Suprapubic skin (tissue), 4 donors: ENCODE results near the gene FUZ. TPM values are rescaled to one million over a fixed set of nuclear protein-coding genes. Genes with fewer than 3 reads are reported as not detected.

Experiments
- DNase-seq, 2 donors: peaks; one replicate each; pipeline ENCODE4 v3.0.0-alpha.2; 2019; ENCODE audit warnings: low spot score in 2 of 2
- H3K27ac ChIP-seq: fragments of 200-600 bp; sonication (generic); one replicate; pipeline ENCODE4 v1.5.1; 2019
- H3K27me3 ChIP-seq: fragments of 200-600 bp; sonication (generic); one replicate; pipeline ENCODE4 v1.5.1; 2019
- H3K36me3 ChIP-seq: fragments of 200-600 bp; sonication (generic); one replicate; pipeline ENCODE4 v1.5.1; 2019
- H3K4me1 ChIP-seq: fragments of 200-600 bp; sonication (generic); one replicate; pipeline ENCODE4 v1.5.1; 2019
- H3K4me3 ChIP-seq: fragments of 200-600 bp; sonication (generic); one replicate; pipeline ENCODE4 v1.5.1; 2019; ENCODE audit warnings: mild to moderate bottlenecking
- H3K9me3 ChIP-seq: fragments of 200-600 bp; sonication (generic); one replicate; pipeline ENCODE4 v1.5.1; 2019
- EP300 ChIP-seq: sonication (generic); formaldehyde crosslinking; IDR thresholded peaks from one replicate; pipeline ENCODE4 v1.6.1; 2017; ENCODE audit warnings: antibody characterized with exemption
- POLR2A ChIP-seq, 2 donors: fragments of 450-650 bp; IDR thresholded peaks; one replicate each; pipeline ENCODE4 v1.6.1; 2017; ENCODE audit warnings: antibody characterized with exemption in 2 of 2, mild to moderate bottlenecking in 2 of 2, moderate library complexity in 2 of 2
- POLR2AphosphoS5 ChIP-seq, 3 donors: sonication (generic); formaldehyde crosslinking; IDR thresholded peaks; one replicate each; pipeline ENCODE4 v1.6.1; 2017; ENCODE audit warnings: antibody characterized with exemption in 3 of 3
- WGBS: methylation state at CpG from one replicate; pipeline ENCODE4 v1.1.5; 2018; 5-methylcytosine and 5-hydroxymethylcytosine counted together
- total RNA-seq, 4 donors: library from RNA; depleted of rRNA; stranded (reverse); fragments of >200 nt; gene quantifications; one replicate each; pipeline ENCODE4 v1.1.0, GENCODE V29; 2016
- TF ChIP-seq, protein P1 (sequence below), 2 donors: fragments of 200-600 bp in 1 of 2; fragments of 450-650 bp in 1 of 2; sonication (generic) in 1 of 2; IDR thresholded peaks; one replicate each; pipeline ENCODE4 v1.5.1; 2016 to 2019; ENCODE audit warnings: antibody characterized with exemption in 2 of 2, mild to moderate bottlenecking in 1 of 2, moderate library complexity in 1 of 2

The FUZ gene
- total RNA-seq, 4 donors from 2014 or later = 9.4 to 24.2 (median 14.4) TPM

DNA sequence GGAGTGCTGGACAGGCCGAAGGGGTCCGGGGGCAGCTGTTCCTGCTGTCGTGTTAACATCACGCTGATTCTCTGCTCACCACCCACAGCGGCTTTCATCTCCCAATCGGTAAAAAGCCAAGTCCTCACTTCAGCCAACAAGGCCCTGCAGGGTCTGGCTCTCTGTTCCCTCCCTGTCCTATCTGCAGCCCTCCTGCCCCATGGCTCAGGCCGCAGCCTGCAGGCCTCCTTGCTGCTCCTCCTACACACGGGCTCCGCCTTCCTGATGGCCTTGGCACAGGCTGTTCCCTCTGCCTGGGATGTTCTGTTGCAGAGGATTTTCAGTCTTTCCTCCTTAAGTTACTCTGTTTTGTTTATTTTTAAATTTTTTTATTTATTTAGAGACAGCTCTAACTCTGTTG is 22.2 kb downstream of the FUZ start:
- peaks cover 18% of the 10 kb centered on the region for H3K4me1 ChIP-seq
- H3K4me3 ChIP-seq = no peak overlapping the region
- 64% methylated on average over 8 of the region's 9 CpGs for WGBS
- H3K27ac ChIP-seq = no peak overlapping the region
- H3K36me3 ChIP-seq = peaks cover 83% of the 10 kb centered on the region
- TF ChIP-seq, protein P1, sequence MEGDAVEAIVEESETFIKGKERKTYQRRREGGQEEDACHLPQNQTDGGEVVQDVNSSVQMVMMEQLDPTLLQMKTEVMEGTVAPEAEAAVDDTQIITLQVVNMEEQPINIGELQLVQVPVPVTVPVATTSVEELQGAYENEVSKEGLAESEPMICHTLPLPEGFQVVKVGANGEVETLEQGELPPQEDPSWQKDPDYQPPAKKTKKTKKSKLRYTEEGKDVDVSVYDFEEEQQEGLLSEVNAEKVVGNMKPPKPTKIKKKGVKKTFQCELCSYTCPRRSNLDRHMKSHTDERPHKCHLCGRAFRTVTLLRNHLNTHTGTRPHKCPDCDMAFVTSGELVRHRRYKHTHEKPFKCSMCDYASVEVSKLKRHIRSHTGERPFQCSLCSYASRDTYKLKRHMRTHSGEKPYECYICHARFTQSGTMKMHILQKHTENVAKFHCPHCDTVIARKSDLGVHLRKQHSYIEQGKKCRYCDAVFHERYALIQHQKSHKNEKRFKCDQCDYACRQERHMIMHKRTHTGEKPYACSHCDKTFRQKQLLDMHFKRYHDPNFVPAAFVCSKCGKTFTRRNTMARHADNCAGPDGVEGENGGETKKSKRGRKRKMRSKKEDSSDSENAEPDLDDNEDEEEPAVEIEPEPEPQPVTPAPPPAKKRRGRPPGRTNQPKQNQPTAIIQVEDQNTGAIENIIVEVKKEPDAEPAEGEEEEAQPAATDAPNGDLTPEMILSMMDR (IDR thresholded peaks at IDR 0.05) = no peak
- TF ChIP-seq POLR2A (IDR thresholded peaks at IDR 0.05) (no peak), POLR2AphosphoS5 (IDR thresholded peaks at IDR 0.05) (no peak), EP300 (no peak)
- DNase-seq = no peak
- no peaks in the 10 kb centered on the region for H3K27me3 ChIP-seq
- no peaks in the 10 kb centered on the region for H3K9me3 ChIP-seq

DNA sequence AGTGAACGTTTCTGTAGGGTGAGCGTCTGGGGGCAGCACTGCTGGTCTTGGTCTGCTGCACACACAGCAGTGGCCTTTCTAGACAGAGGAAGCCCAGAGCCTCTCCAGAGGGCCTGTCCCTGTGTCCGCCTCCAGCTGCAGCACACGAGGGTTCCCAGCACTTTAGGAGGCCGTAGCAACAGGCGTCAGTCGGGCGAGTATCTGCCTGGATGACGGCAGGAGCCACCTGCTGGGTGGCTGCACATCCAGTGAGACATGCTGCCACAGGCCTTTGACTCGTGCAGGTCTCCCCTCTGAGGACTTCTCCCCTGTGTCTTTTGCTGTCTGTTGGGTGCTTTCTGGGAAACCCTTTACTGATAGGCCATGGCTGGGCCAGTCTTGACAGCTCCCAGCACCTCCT is 24.2 kb downstream of the FUZ start:
- Histone ChIP-seq H3K27ac (no peak overlapping the region), H3K27me3 (no peaks in the 10 kb centered on the region), H3K9me3 (no peaks in the 10 kb centered on the region), H3K4me1 (peaks cover 18% of the 10 kb centered on the region), H3K4me3 (no peak overlapping the region), H3K36me3 (peaks cover 80% of the 10 kb centered on the region)
- no peak for DNase-seq
- WGBS = 72% methylated on average over 10 of the region's 10 CpGs
- TF ChIP-seq EP300 = no peak
- no peak for TF ChIP-seq POLR2AphosphoS5 (IDR thresholded peaks at IDR 0.05)

DNA sequence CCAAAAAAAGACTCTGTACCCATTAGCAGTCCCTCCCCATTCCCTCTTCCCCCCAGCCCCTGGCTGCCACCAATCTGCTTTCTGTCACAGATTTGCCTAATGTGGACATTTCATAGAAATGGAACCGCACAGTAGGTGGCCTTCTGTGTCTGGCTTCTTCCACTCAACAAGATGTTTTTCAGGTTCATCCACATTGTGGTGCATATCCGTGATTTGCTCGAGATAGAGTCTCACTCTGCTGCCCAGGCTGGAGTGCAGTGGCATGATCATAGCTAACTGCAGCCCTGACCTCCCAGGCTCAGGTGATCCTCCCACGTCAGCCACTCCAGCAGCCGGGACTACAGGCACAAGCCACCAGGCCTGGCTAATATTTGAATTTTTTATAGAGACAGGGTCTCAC is 25.3 kb downstream of the FUZ start:
- Histone ChIP-seq H3K27me3 (no peaks in the 10 kb centered on the region), H3K9me3 (no peaks in the 10 kb centered on the region), H3K27ac (no peak overlapping the region), H3K36me3 (peaks cover 80% of the 10 kb centered on the region), H3K4me1 (peaks cover 18% of the 10 kb centered on the region), H3K4me3 (no peak overlapping the region)
- 80% methylated on average over 5 of the region's 5 CpGs for WGBS
- no peak for DNase-seq
- TF ChIP-seq POLR2AphosphoS5 (IDR thresholded peaks at IDR 0.05) = no peak
- TF ChIP-seq EP300 = no peak
- TF ChIP-seq POLR2A (IDR thresholded peaks at IDR 0.05) = no peak
- TF ChIP-seq, protein P1 (IDR thresholded peaks at IDR 0.05) = no peak

DNA sequence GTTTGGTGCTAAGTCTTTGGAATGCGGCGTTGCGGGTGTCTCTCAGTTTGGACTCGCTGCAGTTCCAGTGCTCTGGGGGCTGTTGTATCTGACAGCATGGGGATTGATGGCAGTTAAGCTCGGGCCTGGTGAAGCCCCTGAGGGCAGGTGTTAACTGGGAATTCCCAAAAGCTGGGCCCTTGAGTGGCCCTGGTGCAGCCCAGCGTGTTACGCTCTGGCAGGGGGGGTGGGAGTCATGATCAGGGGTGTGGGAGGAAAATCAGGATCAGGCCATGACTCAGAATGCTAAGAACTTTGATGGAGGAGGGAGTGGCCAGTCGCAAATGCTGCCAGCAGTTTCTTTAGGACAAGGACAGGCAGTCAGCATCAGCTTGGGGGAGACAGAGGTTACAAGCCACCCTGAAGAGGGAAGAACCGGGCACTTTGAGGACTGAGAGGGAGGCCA is 26.7 kb downstream of the FUZ start:
- H3K27ac ChIP-seq = peak overlapping the region; percentile 24
- TF ChIP-seq EP300 (no peak), POLR2AphosphoS5 (IDR thresholded peaks at IDR 0.05) (no peak), POLR2A (IDR thresholded peaks at IDR 0.05) (no peak)
- TF ChIP-seq, protein P1 (IDR thresholded peaks at IDR 0.05) = no peak

DNA sequence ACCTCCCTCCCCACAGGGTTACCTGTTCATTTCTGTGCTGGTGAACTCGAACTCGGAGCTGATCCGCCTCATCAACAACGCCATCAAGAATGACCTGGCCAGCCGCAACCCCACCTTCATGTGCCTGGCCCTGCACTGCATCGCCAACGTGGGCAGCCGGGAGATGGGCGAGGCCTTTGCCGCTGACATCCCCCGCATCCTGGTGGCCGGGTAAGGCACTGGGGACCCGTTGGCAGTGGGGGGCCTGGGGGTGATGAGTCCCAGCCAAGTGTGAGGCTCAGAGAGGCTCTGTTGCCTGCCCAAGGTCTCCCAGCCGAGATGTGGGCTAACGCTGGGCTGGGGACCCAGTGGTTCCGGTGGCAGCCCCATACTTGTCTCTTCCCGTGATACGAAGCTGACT is 30.6 kb downstream of the FUZ start:
- H3K36me3 ChIP-seq = peaks cover 48% of the 10 kb centered on the region
- no peak overlapping the region for H3K27ac ChIP-seq
- TF ChIP-seq EP300 (no peak), POLR2AphosphoS5 (IDR thresholded peaks at IDR 0.05) (no peak), POLR2A (IDR thresholded peaks at IDR 0.05) (no peak)
- TF ChIP-seq, protein P1 (IDR thresholded peaks at IDR 0.05) = no peak
- H3K9me3 ChIP-seq = no peaks in the 10 kb centered on the region
- no peak for DNase-seq
- WGBS = 98% methylated on average over 16 of the region's 18 CpGs
- H3K27me3 ChIP-seq = no peaks in the 10 kb centered on the region
- H3K4me1 ChIP-seq = peaks cover 13% of the 10 kb centered on the region
- no peak overlapping the region for H3K4me3 ChIP-seq

More for the DNA sequence above, 26.7 kb downstream of the FUZ start:
- Histone ChIP-seq H3K4me3 (no peak overlapping the region), H3K36me3 (peaks cover 80% of the 10 kb centered on the region), H3K27me3 (no peaks in the 10 kb centered on the region), H3K9me3 (no peaks in the 10 kb centered on the region), H3K4me1 (peaks cover 18% of the 10 kb centered on the region)
- WGBS = 52% methylated on average over 9 of the region's 9 CpGs
- no peak for DNase-seq

DNA sequence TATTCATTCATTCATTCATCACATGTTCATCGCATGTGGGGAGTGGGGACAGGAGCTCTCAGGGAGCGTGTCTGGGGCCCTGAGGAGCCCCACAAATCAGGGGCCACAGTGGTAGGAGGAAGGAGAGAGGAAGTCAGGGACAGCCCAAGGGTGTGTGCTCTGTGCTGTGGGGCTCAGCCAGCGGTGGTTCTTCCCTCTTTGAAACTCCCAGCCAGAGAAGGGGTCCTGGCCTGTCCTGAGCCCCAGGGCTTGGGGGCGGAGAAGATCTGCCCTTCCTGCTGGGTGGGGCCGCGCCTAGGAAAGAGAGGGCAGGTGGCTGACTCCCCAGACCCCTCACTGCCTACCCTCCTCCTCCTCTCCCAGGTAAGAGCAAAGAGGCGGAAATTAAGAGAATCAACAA is 31.7 kb downstream of the FUZ start:
- H3K27me3 ChIP-seq = no peaks in the 10 kb centered on the region
- TF ChIP-seq EP300 (no peak), POLR2AphosphoS5 (IDR thresholded peaks at IDR 0.05) (no peak), POLR2A (IDR thresholded peaks at IDR 0.05) (no peak)
- TF ChIP-seq, protein P1 (IDR thresholded peaks at IDR 0.05) = no peak
- 87% methylated on average over 7 of the region's 7 CpGs for WGBS
- peaks cover 45% of the 10 kb centered on the region for H3K36me3 ChIP-seq
- H3K27ac ChIP-seq = no peak overlapping the region
- H3K4me1 ChIP-seq = peaks cover 9% of the 10 kb centered on the region
- no peaks in the 10 kb centered on the region for H3K9me3 ChIP-seq
- H3K4me3 ChIP-seq = no peak overlapping the region
- no peak for DNase-seq
